Colon (tissue), 2 donors: ENCODE results near the gene CHD6.

Experiments
- FAIRE-seq: peaks from 2 replicates; lab custom pipeline; 2012; peaks lifted over from hg19 to GRCh38; lab: Jason Lieb, UNC
- donor health status: control.
- donor health status: control.

Gene CHD6

GRCh38 chr20:41506192-41506915, 111.8 kb downstream of the CHD6 start:
- no peak for FAIRE-seq

GRCh38 chr20:41505184-41505583, 113.0 kb downstream of the CHD6 start:
- no peak for FAIRE-seq

GRCh38 chr20:41501376-41501775, 116.8 kb downstream of the CHD6 start:
- FAIRE-seq = no peak

- no peak for FAIRE-seq
These were observed 118.0 kb downstream of the CHD6 start for GRCh38 chr20:41499961-41500725.

- FAIRE-seq = no peak
These were observed 119.1 kb downstream of the CHD6 start for GRCh38 chr20:41499064-41499463.

GRCh38 chr20:41497186-41497895, 120.8 kb downstream of the CHD6 start:
- no peak for FAIRE-seq

- FAIRE-seq = no peak
These were observed 123.7 kb downstream of the CHD6 start for GRCh38 chr20:41494451-41494850.

DNA sequence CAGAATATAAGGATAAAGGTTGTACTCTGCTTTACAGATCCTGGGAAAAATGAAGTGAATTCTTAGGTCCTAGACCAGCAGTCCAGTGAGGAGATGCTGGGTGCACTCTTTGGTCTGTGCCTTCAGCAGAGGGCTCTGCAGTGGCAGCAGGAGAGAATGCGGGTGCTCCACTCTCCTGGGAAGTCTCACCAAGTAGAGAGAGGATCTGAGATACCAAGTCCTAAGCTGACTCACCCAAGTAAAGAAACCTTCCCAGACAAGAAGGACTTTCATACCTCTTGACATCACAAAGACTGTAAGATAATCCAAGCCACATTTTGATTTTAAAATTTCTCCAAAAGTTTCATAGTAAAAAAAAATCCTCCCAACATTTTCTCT, 134.6 kb downstream of the CHD6 start:
- no peak for FAIRE-seq

DNA sequence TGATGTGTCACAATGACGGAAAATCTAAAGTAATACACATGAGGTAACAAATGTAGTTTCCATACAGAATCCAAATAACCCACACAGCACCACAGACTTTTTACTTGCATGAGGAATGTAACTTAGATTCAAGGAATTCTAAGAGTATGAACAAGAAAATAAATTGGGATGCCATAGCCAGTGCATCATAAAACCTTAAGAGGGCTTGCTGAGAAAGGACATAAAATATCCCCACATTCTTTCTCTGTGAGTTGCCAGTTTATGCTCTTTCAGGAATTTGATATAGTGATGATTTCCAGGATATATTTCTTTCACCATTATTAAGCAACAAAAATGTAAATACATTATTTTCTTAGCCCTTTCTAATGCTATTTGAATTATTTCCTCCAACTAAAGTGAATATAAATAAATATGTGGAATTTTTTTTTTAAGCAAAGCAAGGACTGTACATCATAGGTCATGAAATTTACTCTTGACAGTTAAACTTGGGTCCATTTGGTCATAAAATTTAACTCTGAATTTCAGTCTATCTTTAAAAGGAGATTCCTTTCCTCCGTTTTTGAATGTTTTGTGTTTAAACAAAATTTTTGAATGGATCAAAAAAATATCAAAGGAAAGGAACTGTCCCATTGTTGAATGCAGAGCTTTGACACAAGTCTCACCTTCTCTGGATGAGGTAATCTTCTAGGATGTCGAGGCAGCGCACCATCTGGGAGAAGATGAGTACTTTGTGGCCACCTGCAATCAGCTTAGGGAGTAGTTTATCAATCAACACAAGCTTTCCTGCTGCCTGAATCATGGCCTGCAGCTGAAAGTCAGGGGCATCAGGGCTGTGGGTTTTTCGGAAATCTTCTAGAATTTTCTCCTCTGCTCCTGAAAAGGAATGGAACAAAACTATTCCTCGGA, 135.3 kb downstream of the CHD6 start:
- no peak for FAIRE-seq

- no peak for FAIRE-seq
These were observed 138.0 kb downstream of the CHD6 start for GRCh38 chr20:41480054-41480770.

- FAIRE-seq = no peak
These were observed 139.1 kb downstream of the CHD6 start for GRCh38 chr20:41479113-41479512.

GRCh38 chr20:41478026-41478425, 140.2 kb downstream of the CHD6 start:
- no peak for FAIRE-seq

DNA sequence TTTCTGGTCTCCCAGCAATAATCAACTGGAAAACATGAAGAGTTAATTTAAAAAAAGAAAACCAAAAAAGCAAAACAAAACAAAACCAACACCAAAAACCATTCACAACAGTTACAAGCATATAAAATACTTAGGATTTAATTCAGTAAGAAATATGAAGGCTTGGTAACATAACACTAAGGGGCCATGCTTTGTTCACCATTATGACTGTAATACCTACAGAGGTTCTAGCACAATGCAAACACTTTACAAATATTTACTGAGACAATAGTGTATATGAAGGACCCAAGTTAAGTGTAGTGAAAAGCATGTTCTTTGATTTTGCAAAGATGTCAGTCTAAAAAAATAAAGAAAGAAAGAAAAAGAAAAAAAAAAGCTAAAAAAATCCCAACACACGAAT, 141.7 kb downstream of the CHD6 start:
- no peak for FAIRE-seq

- FAIRE-seq = no peak
These were observed 142.2 kb downstream of the CHD6 start for GRCh38 chr20:41476013-41476441.

DNA sequence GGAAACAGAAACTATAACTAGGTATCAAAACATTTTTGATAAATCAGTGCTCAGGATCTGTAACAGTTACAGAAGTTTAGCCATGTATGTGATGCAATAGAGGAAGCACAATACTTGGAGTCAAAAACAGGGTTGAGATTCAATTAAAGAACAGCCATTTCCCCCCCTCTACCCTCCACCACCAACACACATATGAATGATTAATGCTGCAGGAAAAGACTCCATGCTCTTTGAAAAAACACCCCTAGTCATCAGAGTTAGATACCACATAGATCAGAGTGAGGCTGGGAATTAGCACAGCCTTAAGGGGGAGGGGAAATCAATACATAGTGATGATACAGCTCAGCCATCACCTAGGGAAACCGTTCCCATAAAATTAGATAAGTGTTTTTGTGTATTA, 142.7 kb downstream of the CHD6 start:
- FAIRE-seq = no peak

- FAIRE-seq = no peak
These were observed 147.6 kb downstream of the CHD6 start for GRCh38 chr20:41470362-41471095.

DNA sequence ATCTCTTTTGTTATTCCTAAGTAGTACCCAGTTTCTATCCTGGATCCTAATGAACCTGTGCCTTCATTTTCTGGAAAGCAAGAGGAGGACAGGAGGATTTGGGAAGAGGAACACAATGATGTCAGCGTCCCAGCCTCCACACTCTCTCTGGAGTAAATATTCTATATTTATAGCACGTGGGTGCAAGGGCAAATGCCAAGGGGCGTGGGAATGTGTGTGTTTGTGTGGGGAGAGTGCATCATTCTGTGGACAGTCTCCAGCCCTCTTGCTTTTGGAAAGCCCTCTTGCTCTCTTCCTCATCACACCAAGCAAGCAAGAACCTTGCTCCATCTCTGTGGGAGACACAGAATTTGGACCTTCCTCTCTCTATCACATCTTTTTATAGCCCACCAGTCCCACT, 148.3 kb downstream of the CHD6 start:
- no peak for FAIRE-seq

DNA sequence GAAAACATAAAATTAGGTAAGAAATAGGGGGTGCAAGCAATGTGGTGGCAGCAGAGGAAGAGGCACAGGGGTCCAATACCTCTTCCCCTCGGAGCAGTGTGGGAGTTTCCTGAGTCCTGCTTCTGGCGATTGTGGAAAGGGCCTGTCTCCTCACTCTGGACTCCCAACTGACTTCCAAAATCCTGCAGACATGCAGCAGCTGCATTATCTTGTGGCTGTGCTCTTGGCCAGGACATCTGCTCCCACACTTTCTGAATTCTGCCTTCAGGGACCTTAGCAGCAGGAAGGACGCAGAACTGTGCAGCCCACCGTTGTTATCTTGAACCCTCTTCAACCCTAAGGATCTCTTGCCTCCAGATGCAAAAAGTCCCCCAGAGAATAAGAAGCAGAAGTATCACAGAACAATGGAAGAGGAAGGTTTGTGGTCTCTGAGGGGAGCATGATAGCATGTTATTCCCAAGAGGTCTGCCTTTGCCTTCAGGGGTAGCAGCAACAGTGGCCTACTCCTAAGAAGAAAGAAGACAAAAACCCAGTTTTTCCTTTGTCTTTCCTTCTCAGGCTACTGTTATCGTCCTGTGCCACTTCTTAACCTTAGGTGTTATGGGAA, 149.1 kb downstream of the CHD6 start:
- FAIRE-seq = no peak

DNA sequence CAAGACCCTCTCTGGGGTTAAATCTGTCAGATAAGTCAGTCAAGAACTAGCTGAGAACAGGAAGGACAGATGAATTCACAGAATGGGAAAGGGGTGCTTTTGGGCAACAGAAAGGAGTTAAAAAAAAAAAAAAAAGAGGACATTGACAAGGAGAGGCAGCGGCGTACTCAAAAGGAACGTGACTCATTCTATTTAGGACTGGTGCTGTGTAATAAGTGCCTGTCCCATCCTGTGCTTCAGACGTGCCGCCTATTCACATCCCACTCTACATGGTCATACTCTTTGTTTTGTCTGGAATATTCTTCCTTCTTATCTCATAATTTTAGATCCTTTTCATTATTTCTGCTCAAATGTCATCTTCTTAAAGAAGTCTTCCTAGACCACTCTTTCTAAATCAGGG, 150.5 kb downstream of the CHD6 start:
- FAIRE-seq = no peak

DNA sequence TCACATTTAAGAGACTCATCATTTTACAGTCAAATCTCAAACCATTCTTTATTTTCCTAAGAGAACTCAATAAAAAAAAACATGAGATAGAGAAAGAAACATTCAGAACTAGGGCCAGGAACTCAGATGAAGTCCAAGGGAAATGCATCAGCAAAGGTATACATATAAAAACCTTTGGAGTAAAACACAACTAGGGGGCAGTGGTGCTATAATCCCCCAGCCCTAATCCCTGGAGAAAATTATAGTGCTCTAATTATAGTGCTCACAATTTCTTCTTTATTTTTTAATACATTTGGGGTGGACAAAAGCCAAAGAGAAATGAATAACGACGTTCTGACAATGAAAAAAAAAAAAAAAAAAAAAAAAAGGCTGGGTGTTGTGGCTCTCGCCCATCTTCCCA, 151.0 kb downstream of the CHD6 start:
- FAIRE-seq = no peak
